Left ventricle myocardium inferior (tissue), 1 donor: Measurements from ENCODE around the gene NDUFS3. TPM values are rescaled to one million over a fixed set of nuclear protein-coding genes. Genes with fewer than 3 reads are reported as not detected.
"Not testable (repeated sequence)": the region's sequence is repeated elsewhere in the genome, so short reads cannot be mapped to it uniquely, and the experiment has no call there.

Experiments used
- DNase-seq: peaks from one replicate; pipeline ENCODE4 v3.0.0-alpha.2; 2020
- H3K27ac ChIP-seq: fragments of 200-600 bp; replicated peaks from 2 replicates; pipeline ENCODE4 v1.8.0; 2021
- H3K27me3 ChIP-seq: fragments of 200-600 bp; 2 replicates; pipeline ENCODE4 v1.8.0; 2021; ENCODE audit warnings: low read depth
- H3K36me3 ChIP-seq: fragments of 200-600 bp; 2 replicates; pipeline ENCODE4 v1.8.0; 2021
- H3K4me1 ChIP-seq: fragments of 200-600 bp; 2 replicates; pipeline ENCODE4 v1.8.0; 2021
- H3K4me3 ChIP-seq: fragments of 200-600 bp; 2 replicates; pipeline ENCODE4 v1.8.0; 2021; ENCODE audit warnings: mild to moderate bottlenecking, moderate library complexity
- H3K9me3 ChIP-seq: fragments of 200-600 bp; replicated peaks from 2 replicates; pipeline ENCODE4 v1.8.0; 2021
- intact Hi-C: fragments of 100-400 bp; cut with micrococcal nuclease; formaldehyde crosslinking; loops from one replicate; pipeline ENCODE4 v1.11.0; 2022
- total RNA-seq: library from RNA; stranded (reverse); fragmentation: NEBNext Ultra II Directional; extraction: Animal tissue kit (Norgen Biotek cat#: 25700); gene quantifications from one replicate; pipeline ENCODE4 v1.2.1, GENCODE V29; 2021
- TF ChIP-seq, protein P1 (sequence below): fragments of 200-600 bp; IDR thresholded peaks from 2 replicates; pipeline ENCODE4 v1.8.0; 2021; ENCODE audit warnings: antibody characterized with exemption, mild to moderate bottlenecking, borderline replicate concordance
- donor health status: DM: no; HTN: yes; CAD: no; lungs with severe emphysema.

NDUFS3 gene
- total RNA-seq, 1 donor from 2014 or later, result 296 TPM

DNA sequence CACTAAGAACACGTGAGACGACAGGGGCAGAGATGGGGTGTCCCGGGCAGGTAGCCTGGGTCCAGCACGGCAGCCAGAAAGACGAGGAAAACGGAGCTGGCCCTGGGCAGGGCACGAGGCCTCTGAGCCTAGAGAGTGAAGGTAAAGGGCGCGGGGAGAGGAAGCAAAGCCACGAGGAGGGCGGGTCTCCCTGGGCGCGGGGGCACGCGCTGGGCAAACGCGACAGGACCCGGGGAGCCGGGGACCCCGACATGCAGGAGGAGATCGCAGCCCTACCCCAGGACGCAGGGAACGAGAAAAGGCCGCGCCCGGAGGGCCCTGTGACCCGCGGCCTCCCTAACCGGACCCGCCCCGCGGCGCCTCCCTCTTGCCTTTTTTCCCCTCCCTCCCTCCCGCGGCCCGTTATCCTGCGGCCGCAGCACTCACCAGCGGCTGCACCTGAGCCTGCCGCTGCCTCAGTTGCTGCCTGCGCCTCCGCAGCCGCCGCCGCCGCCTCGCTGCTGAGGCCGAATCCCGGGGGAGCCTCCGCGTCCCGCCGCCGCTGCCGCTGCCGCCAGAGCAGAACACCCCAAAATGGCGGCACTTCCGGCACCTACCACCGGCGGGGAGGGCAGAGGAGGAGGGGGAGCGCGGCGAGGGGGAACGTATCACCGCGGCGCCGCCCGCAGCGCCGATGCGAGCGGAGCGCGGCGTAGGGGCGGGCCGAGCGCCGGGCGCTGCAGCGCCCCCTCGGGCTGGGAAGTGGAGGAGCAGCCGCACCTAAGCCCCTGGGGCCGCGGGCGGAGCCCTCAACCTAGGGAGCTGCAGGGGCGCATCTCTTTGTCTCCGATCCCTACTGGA lies 26.1 kb upstream of the NDUFS3 start, which contains the start of gene CELF1:
CELF1 (minus strand) TSS at position 567 of the 840 bp plus-strand sequence. CDS start 53,609 bp downstream, outside the sequence.
- Histone ChIP-seq H3K4me1 (peaks cover 62% of the 10 kb centered on the region), H3K27me3 (no peaks in the 10 kb centered on the region), H3K27ac (peak within 1 kb of the TSS; percentile 94), H3K4me3 (peak within 1 kb of the TSS; percentile 96), H3K9me3 (no peaks in the 10 kb centered on the region), H3K36me3 (no peaks in the 10 kb centered on the region)
- intact Hi-C loops, result no loop called here
- TF ChIP-seq, protein P1, sequence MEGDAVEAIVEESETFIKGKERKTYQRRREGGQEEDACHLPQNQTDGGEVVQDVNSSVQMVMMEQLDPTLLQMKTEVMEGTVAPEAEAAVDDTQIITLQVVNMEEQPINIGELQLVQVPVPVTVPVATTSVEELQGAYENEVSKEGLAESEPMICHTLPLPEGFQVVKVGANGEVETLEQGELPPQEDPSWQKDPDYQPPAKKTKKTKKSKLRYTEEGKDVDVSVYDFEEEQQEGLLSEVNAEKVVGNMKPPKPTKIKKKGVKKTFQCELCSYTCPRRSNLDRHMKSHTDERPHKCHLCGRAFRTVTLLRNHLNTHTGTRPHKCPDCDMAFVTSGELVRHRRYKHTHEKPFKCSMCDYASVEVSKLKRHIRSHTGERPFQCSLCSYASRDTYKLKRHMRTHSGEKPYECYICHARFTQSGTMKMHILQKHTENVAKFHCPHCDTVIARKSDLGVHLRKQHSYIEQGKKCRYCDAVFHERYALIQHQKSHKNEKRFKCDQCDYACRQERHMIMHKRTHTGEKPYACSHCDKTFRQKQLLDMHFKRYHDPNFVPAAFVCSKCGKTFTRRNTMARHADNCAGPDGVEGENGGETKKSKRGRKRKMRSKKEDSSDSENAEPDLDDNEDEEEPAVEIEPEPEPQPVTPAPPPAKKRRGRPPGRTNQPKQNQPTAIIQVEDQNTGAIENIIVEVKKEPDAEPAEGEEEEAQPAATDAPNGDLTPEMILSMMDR, result peak; percentile 96
- DNase-seq, result peak; percentile 91

DNA sequence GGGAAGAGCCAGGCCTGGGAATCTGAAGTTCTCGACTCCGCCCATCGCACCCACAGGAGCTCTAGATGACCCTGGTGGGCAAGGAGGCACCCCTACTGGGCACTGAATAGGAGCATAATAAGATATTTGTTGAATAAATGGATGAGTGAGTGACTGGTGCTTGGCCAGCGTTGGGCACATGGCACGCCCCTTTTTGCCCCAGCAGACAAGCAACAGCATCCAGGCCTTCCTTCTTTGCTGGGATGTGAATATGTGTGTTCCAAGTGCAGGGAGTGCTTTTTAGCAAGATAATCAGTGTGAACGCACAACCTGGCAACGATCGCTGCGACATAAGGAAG lies 25.5 kb upstream of the NDUFS3 start:
- no peaks in the 10 kb centered on the region for H3K9me3 ChIP-seq
- no peaks in the 10 kb centered on the region for H3K27me3 ChIP-seq
- peaks cover 59% of the 10 kb centered on the region for H3K4me1 ChIP-seq
- no peaks in the 10 kb centered on the region for H3K36me3 ChIP-seq
- intact Hi-C loops, result no loop called here
- no peak for DNase-seq
- H3K4me3 ChIP-seq, result peak overlapping the region; percentile 96
- peak overlapping the region; percentile 94 for H3K27ac ChIP-seq
- TF ChIP-seq, protein P1, result peak; percentile 13

DNA sequence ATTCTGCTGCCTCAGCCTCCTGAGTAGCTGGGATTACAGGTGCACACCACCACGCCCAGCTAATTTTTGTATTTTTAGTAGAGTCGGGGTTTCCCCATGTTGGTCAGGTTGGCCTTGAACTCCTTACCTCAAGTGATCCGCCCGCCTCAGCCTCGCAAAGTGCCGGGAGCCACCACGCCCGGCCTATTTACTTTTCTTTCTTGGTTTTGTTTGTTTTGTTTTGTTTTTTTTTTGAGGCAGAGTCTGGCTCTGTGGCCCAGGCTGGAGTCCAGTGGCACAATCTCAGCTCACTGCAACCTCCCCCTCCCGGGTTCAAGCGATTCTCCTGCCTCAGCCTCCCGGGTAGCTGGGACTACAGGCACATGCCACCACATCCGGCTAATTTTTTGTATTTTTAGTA lies 21.9 kb upstream of the NDUFS3 start:
- DNase-seq, H3K4me3 ChIP-seq, H3K27ac ChIP-seq, intact Hi-C loops, H3K9me3 ChIP-seq, H3K36me3 ChIP-seq, H3K27me3 ChIP-seq: not testable (repeated sequence)
- H3K4me1 ChIP-seq, result peaks cover 23% of the 10 kb centered on the region

DNA sequence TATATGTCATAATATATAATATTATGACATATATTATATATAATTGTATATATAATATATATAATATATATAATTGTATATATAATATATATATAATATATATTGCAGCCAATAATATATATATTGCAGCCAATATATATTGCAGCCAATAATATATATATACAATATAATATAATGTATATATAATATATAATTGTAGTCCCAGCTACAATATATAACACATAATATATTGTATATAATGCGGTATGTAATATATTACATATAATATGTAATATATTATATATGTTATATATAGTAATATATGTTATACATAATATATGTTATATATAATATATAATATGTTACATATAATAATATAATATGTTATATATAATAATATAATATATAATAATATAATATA lies 20.2 kb upstream of the NDUFS3 start:
- TF ChIP-seq, protein P1, result no peak
- Histone ChIP-seq H3K9me3 (no peaks in the 10 kb centered on the region), H3K4me1 (peaks cover 7% of the 10 kb centered on the region), H3K36me3 (no peaks in the 10 kb centered on the region), H3K4me3 (no peak overlapping the region), H3K27me3 (no peaks in the 10 kb centered on the region), H3K27ac (no peak overlapping the region)
- DNase-seq, result no peak
- intact Hi-C loops, result no loop called here

DNA sequence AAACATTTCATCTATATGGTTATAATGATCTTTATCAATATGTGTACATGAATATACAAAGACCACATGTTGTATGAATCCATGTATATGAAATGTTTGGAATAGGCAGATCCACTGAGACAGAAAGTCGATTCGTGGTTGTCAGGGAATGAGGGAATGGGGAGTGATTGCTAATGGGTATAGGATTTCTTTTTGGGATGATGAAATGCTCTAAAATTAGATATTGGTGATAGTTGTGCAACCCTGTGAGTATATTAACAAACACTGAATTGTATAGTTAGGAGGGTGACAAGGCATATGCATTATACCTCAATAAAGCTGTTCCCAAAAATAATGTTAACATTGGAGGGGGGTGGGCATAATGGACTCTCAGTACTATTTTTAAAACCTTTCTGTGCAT lies 18.4 kb upstream of the NDUFS3 start:
- Histone ChIP-seq H3K27me3 (no peaks in the 10 kb centered on the region), H3K36me3 (no peaks in the 10 kb centered on the region), H3K9me3 (no peaks in the 10 kb centered on the region), H3K27ac (no peak overlapping the region), H3K4me1 (peaks cover 10% of the 10 kb centered on the region), H3K4me3 (no peak overlapping the region)
- DNase-seq, result no peak
- TF ChIP-seq, protein P1, result no peak
- intact Hi-C loops, result no loop called here

DNA sequence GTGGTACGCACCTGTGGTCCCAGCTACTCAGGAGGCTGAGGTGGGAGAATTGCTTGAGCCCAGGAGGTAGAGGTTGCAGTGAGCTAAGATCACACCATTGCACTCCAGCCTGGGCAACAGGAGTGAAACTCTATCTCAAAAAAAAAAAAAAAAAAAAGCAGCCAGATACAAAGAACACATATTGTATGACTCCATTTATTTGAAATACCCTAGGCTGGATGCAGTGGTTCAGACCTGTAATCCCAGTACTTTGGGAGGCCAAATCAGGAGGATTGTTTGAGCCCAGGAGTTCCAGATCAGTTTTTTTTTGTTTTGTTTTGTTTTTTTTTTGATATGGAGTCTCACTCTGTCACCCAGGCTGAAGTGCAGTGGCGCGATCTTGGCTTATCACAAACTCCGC lies 16.5 kb upstream of the NDUFS3 start:
- H3K27ac ChIP-seq, DNase-seq, intact Hi-C loops, H3K36me3 ChIP-seq, H3K4me3 ChIP-seq, H3K27me3 ChIP-seq, H3K9me3 ChIP-seq: not testable (repeated sequence)
- H3K4me1 ChIP-seq, result peaks cover 24% of the 10 kb centered on the region

DNA sequence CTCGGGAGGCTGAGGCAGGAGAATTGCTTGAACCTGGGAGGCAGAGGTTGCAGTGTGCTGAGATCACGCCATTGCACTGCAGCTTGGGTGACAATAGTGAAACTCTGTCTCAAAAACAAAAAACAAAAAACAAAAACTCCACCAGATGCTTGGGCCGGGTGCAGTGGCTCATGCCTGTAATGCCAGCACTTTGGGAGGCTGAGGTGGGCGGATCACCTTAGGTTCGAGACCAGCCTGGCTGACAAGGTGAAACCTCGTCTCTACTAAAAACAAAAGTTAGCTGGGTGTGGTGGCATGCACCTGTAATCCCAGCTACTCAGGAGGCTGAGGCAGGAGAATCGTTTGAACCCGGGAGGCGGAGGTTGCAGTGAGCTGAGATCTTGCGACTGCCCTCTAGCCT lies 14.5 kb upstream of the NDUFS3 start:
- Histone ChIP-seq H3K4me1 (peaks cover 24% of the 10 kb centered on the region), H3K4me3 (peak overlapping the region; percentile 98)
- DNase-seq, H3K27ac ChIP-seq, H3K36me3 ChIP-seq, H3K27me3 ChIP-seq, intact Hi-C loops, H3K9me3 ChIP-seq: not testable (repeated sequence)
